Measurements from ENCODE around the gene CCDC14.
"Not testable (repeated sequence)": the region's sequence is repeated elsewhere in the genome, so short reads cannot be mapped to it uniquely, and the experiment has no call there.

- not testable (repeated sequence) for TF ChIP-seq CTCF (IDR thresholded peaks at IDR 0.05 in 4 of 5, conservative IDR thresholded peaks at IDR 0.05 in 1 of 5); POLR2A (IDR thresholded peaks at IDR 0.05)
Observed at GRCh38 chr3:123976181-123976898, 15.3 kb upstream of the CCDC14 start.

All from gastrocnemius medialis (tissue), 4 donors.